HCT116 (cell line): ENCODE measurements around the gene AGAP1.

ENCODE experiments used
- ZNF274 ChIP-seq: fragments of 200-500 bp; sonication (Bioruptor generic); IDR thresholded peaks from 2 replicates; pipeline ENCODE4 v1.6.1; 2014; ENCODE audit warnings: mild to moderate bottlenecking, low read depth, low read length, inconsistent platforms
- TF ChIP-seq, protein P1 (sequence below), 3 experiments: fragments of 200-600 bp in 1 of 3; sonication (generic) in 1 of 3; IDR thresholded peaks in 2 of 3; conservative IDR thresholded peaks in 1 of 3; 2 replicates each; pipeline ENCODE4 v1.5.1; 2012 to 2017; ENCODE audit warnings: low read depth in 2 of 3, low read length in 2 of 3, antibody characterized with exemption in 1 of 3, borderline replicate concordance in 1 of 3, control low read depth in 1 of 3, mild to moderate bottlenecking in 1 of 3, mixed read lengths in 1 of 3, mixed run types in 1 of 3, moderate library complexity in 1 of 3; ENCODE audit not compliant: insufficient read depth in 1 of 3
- TF ChIP-seq, protein P2 (sequence below): IDR thresholded peaks from 2 replicates; pipeline ENCODE4 v1.6.1; 2012; ENCODE audit warnings: low read depth

DNA sequence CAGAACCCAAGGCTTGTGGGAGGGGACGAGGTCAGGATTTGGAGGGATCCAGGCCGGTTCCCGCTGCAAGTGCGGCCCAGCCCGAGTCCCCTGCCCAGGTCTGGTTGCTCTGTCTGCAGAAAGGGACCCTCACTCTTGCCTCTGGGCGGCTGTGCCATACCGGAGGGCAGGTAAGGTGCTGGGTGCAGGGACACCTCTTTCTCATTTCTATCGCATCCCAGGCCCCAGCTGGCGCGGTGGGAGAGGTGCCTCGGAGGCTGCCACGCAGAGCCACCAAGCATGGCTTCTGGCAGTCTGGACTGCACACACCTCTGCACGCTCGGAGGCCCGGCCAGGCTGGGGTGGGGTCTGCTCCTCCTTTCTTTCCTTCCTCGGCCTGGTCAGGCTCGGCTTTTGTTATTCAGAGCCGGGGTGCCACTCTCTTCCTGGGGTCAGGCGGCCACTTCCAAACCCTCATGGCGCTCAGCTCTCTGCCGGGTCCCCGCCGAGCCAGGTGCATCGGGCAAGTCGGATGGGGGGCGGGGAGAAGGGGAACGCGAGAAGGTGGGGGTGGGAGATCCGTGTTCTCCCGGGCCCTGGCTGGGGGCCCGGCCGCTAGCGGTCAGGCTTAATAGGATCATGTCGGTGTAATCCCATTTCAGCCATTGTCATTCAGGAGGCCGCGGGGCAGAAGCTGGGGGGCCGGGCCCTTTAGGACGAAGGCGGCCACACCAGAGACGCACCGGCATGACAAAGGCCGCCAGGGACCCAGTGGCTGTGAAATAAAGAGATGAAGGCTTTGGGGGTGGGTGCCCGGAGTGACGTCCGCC is 665.3 kb downstream of the AGAP1 start:
- TF ChIP-seq, protein P1, sequence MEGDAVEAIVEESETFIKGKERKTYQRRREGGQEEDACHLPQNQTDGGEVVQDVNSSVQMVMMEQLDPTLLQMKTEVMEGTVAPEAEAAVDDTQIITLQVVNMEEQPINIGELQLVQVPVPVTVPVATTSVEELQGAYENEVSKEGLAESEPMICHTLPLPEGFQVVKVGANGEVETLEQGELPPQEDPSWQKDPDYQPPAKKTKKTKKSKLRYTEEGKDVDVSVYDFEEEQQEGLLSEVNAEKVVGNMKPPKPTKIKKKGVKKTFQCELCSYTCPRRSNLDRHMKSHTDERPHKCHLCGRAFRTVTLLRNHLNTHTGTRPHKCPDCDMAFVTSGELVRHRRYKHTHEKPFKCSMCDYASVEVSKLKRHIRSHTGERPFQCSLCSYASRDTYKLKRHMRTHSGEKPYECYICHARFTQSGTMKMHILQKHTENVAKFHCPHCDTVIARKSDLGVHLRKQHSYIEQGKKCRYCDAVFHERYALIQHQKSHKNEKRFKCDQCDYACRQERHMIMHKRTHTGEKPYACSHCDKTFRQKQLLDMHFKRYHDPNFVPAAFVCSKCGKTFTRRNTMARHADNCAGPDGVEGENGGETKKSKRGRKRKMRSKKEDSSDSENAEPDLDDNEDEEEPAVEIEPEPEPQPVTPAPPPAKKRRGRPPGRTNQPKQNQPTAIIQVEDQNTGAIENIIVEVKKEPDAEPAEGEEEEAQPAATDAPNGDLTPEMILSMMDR (IDR thresholded peaks at IDR 0.05 in 2 of 3, conservative IDR thresholded peaks at IDR 0.05 in 1 of 3; ENCODE audit: borderline replicate concordance in 1 of 3, insufficient read depth in 1 of 3, low read depth in 2 of 3, low read length in 2 of 3), result no peak
- no peak for TF ChIP-seq ZNF274
- TF ChIP-seq, protein P2, sequence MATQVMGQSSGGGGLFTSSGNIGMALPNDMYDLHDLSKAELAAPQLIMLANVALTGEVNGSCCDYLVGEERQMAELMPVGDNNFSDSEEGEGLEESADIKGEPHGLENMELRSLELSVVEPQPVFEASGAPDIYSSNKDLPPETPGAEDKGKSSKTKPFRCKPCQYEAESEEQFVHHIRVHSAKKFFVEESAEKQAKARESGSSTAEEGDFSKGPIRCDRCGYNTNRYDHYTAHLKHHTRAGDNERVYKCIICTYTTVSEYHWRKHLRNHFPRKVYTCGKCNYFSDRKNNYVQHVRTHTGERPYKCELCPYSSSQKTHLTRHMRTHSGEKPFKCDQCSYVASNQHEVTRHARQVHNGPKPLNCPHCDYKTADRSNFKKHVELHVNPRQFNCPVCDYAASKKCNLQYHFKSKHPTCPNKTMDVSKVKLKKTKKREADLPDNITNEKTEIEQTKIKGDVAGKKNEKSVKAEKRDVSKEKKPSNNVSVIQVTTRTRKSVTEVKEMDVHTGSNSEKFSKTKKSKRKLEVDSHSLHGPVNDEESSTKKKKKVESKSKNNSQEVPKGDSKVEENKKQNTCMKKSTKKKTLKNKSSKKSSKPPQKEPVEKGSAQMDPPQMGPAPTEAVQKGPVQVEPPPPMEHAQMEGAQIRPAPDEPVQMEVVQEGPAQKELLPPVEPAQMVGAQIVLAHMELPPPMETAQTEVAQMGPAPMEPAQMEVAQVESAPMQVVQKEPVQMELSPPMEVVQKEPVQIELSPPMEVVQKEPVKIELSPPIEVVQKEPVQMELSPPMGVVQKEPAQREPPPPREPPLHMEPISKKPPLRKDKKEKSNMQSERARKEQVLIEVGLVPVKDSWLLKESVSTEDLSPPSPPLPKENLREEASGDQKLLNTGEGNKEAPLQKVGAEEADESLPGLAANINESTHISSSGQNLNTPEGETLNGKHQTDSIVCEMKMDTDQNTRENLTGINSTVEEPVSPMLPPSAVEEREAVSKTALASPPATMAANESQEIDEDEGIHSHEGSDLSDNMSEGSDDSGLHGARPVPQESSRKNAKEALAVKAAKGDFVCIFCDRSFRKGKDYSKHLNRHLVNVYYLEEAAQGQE, result no peak
